HepG2 (cell line): ENCODE measurements around the gene DIP2C. TPM values are rescaled to one million over a fixed set of nuclear protein-coding genes. Genes with fewer than 3 reads are reported as not detected.

ENCODE experiments used
- ATAC-seq: fragments of 200-7000 bp; cut with Tn5 transposase; 3 replicates; pipeline ENCODE4 v1.9.1; 2020; ENCODE audit warnings: mild to moderate bottlenecking, moderate library complexity
- BruUV-seq: library from RNA; stranded (reverse); fragments of 400-500 nt; replicated peaks from 2 replicates; lab custom pipeline; 2021; lab: Mats Ljungman, UMichigan
- CTCF ChIA-PET: fragments of 300-600 bp; formaldehyde crosslinking; extraction: SDS; loops from one replicate; lab custom pipeline; 2021; ENCODE audit warnings: low total read pairs, inconsistent platforms, low intra/inter-chr PET ratio; lab: Yijun Ruan, JAX
- POLR2A ChIA-PET: fragments of 350-600 bp; sonication (Branson Sonifier 250); formaldehyde crosslinking; loops from one replicate; lab custom pipeline; 2020; ENCODE audit warnings: antibody characterized with exemption, inconsistent platforms; lab: Yijun Ruan, JAX
- DNase-seq: peaks from one replicate; pipeline ENCODE4 v3.0.0-alpha.2; 2015; ENCODE audit warnings: low spot score
- FAIRE-seq: peaks from 3 replicates; lab custom pipeline; 2011; peaks lifted over from hg19 to GRCh38; lab: Jason Lieb, UNC
- H2AFZ ChIP-seq: one replicate; pipeline ENCODE4 v1.6.1; 2011; ENCODE audit warnings: low read length, inconsistent platforms
- H3K27ac ChIP-seq: fragments of 300-600 bp; 3 replicates; pipeline ENCODE4 v1.8.0; 2011; ENCODE audit warnings: mixed run types, mild to moderate bottlenecking, mixed read lengths, low read length, inconsistent platforms; ENCODE audit not compliant: insufficient read depth; ENCODE audit errors: extremely low read length
- H3K27me3 ChIP-seq, 2 experiments: fragments of 200-600 bp in 1 of 2; 2 replicates in 1 of 2; 3 replicates in 1 of 2; pipeline versions ENCODE4 v1.6.0 to v1.8.0; 2011; ENCODE audit warnings: low read length in 2 of 2, mild to moderate bottlenecking in 2 of 2, moderate library complexity in 2 of 2, inconsistent platforms in 1 of 2; ENCODE audit not compliant: insufficient read depth in 2 of 2, control insufficient read depth in 1 of 2
- H3K36me3 ChIP-seq, 2 experiments: fragments of 200-600 bp in 1 of 2; replicated peaks in 1 of 2; 2 replicates in 1 of 2; 3 replicates in 1 of 2; pipeline versions ENCODE4 v1.5.1 to v1.8.0; 2011; ENCODE audit warnings: low read length in 2 of 2, inconsistent platforms in 1 of 2; ENCODE audit not compliant: insufficient read depth in 2 of 2, control insufficient read depth in 1 of 2
- H3K4me1 ChIP-seq: 2 replicates; pipeline ENCODE4 v1.5.1; 2012; ENCODE audit warnings: low read length, inconsistent platforms; ENCODE audit not compliant: insufficient read depth
- H3K4me2 ChIP-seq: 2 replicates; pipeline ENCODE4 v1.6.0; 2011; ENCODE audit warnings: low read depth, low read length, inconsistent platforms
- H3K4me3 ChIP-seq, 3 experiments: fragments of 200-600 bp in 1 of 3; sonication (generic), shearing (Covaris generic) in 1 of 3; replicated peaks in 1 of 3; 2 replicates each; pipeline ENCODE4 v1.5.1; 2011 to 2016; ENCODE audit warnings: low read length in 3 of 3, inconsistent platforms in 2 of 3, low read depth in 2 of 3, mild to moderate bottlenecking in 2 of 3, control low read depth in 1 of 3, mixed read lengths in 1 of 3; ENCODE audit not compliant: insufficient read depth in 1 of 3
- H3K79me2 ChIP-seq: one replicate; pipeline ENCODE4 v1.6.1; 2011; ENCODE audit warnings: low read length, inconsistent platforms; ENCODE audit not compliant: insufficient read depth
- H3K9ac ChIP-seq: 2 replicates; pipeline ENCODE4 v1.6.0; 2011; ENCODE audit warnings: mild to moderate bottlenecking, low read depth, low read length, inconsistent platforms; ENCODE audit not compliant: insufficient read depth
- H3K9me3 ChIP-seq: 2 replicates; pipeline ENCODE4 v1.5.1; 2012; ENCODE audit warnings: mild to moderate bottlenecking, low read length
- H4K20me1 ChIP-seq: 2 replicates; pipeline ENCODE4 v1.6.0; 2011; ENCODE audit warnings: inconsistent platforms, mild to moderate bottlenecking, low read length, moderate library complexity; ENCODE audit not compliant: insufficient read depth
- ETV5 ChIP-seq: IDR thresholded peaks from 2 replicates; pipeline ENCODE4 v1.6.1; 2018; ENCODE audit warnings: missing biosample characterization, missing genetic modification reagents, inconsistent platforms, borderline replicate concordance
- SALL2 ChIP-seq: sonication (generic); formaldehyde crosslinking; IDR thresholded peaks from 2 replicates; pipeline ENCODE4 v1.8.1; 2023; ENCODE audit warnings: mild to moderate bottlenecking, missing genetic modification reagents, inconsistent platforms
- WGBS: methylation state at CpG from one replicate; pipeline ENCODE4 v1.1.6; 2017; ENCODE audit warnings: low lambda C conversion rate; 5-methylcytosine and 5-hydroxymethylcytosine counted together
- in situ Hi-C: cut with HindIII; loops from 2 replicates; pipeline ENCODE4 v1.10.0; 2017; ENCODE audit warnings: low pct_unique_long_range_greater_than_20kb; ENCODE audit not compliant: extremely low pct_ligation_motif_present
- intact Hi-C: fragments of 100-400 bp; cut with micrococcal nuclease; formaldehyde crosslinking; loops from one replicate; pipeline ENCODE4 v1.10.0; 2022; ENCODE audit not compliant: unreplicated experiment
- polyA plus RNA-seq, 8 experiments: library from polyadenylated mRNA; depleted of rRNA in 3 of 8; stranded (reverse) in 7 of 8; unstranded in 1 of 8; fragments of >200 nt; fragmentation: Illumina TruSeq in 4 of 8; extraction: Trizol in 4 of 8; gene quantifications; 2 replicates each; pipeline versions ENCODE4 v1.2.1 to v1.2.3, GENCODE V29; 2011 to 2016; ENCODE audit warnings: low read depth in 4 of 8, missing spikeins in 1 of 8, mixed read lengths in 1 of 8; ENCODE audit not compliant: insufficient read depth in 1 of 8
- total RNA-seq, 5 experiments: library from RNA; depleted of rRNA; stranded (reverse); fragments of >200 nt; fragmentation: Illumina TruSeq; extraction: Trizol; gene quantifications; 2 replicates each; pipeline ENCODE4 v1.2.3, GENCODE V29; 2016; ENCODE audit warnings: low read depth in 1 of 5
- TF ChIP-seq, protein P1 (sequence below): sonication (generic); formaldehyde crosslinking; IDR thresholded peaks from one replicate; pipeline ENCODE4 v1.5.1; 2020; ENCODE audit warnings: mild to moderate bottlenecking, missing genetic modification reagents; ENCODE audit errors: not compliant biosample characterization
- TF ChIP-seq, protein P2 (sequence below): sonication (generic); formaldehyde crosslinking; IDR thresholded peaks from 2 replicates; pipeline ENCODE4 v1.5.0; 2020; ENCODE audit warnings: mild to moderate bottlenecking, low read depth, missing genetic modification reagents, borderline replicate concordance
- TF ChIP-seq, protein P3 (sequence below): IDR thresholded peaks from 2 replicates; pipeline ENCODE4 v1.6.1; 2016; ENCODE audit warnings: low read depth, borderline replicate concordance
- TF ChIP-seq, protein P4 (sequence below): sonication (generic); formaldehyde crosslinking; IDR thresholded peaks from 2 replicates; pipeline ENCODE4 v1.8.0; 2022; ENCODE audit warnings: low read depth, missing genetic modification reagents
- TF ChIP-seq, protein P5 (sequence below): sonication (generic); formaldehyde crosslinking; conservative IDR thresholded peaks from 2 replicates; pipeline ENCODE4 v1.4.0; 2020; ENCODE audit warnings: mild to moderate bottlenecking, missing genetic modification reagents, moderate library complexity

The DIP2C gene
- total and polyA plus RNA-seq, 2 of the 13 experiments (the other 11 are each of a cell fraction or from before 2014, with no cell fraction given) = 2.2 to 2.7 TPM

DNA sequence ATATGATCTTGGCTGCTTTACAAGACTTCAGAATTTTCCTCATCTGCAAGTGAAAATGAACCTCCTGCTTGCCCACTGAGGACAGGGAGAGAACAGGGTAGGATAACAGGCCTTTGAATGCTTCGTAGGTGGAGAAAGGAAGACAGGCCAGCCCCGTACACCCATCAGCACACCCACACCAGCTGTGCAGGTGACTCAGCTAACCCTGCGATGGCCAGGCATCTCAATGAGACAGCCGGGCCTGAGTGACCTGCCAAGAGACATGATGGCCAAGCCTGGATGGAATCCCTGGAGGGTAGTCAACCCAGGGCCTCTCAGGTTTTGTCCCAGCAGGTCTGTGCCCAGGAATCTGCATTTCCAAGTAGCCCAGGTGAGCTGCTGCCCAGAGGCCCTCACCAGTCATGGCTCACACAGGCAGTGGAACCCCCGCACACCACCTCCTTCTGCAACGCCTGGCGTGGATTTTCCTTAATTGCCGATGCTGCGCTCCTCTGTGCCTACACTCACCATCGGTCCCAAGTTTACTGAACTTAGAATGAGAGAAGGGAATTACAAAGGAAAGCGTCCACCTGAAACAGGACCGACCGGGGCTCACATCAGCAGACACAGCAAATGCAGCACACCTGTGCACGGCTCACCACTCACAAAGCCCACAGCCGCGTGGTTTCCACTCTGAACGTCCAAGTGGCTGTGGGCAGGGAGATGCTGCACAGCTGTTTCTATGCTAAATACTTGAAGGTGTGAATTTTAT lies 163.7 kb downstream of the DIP2C start (continued):
- TF ChIP-seq, protein P1, sequence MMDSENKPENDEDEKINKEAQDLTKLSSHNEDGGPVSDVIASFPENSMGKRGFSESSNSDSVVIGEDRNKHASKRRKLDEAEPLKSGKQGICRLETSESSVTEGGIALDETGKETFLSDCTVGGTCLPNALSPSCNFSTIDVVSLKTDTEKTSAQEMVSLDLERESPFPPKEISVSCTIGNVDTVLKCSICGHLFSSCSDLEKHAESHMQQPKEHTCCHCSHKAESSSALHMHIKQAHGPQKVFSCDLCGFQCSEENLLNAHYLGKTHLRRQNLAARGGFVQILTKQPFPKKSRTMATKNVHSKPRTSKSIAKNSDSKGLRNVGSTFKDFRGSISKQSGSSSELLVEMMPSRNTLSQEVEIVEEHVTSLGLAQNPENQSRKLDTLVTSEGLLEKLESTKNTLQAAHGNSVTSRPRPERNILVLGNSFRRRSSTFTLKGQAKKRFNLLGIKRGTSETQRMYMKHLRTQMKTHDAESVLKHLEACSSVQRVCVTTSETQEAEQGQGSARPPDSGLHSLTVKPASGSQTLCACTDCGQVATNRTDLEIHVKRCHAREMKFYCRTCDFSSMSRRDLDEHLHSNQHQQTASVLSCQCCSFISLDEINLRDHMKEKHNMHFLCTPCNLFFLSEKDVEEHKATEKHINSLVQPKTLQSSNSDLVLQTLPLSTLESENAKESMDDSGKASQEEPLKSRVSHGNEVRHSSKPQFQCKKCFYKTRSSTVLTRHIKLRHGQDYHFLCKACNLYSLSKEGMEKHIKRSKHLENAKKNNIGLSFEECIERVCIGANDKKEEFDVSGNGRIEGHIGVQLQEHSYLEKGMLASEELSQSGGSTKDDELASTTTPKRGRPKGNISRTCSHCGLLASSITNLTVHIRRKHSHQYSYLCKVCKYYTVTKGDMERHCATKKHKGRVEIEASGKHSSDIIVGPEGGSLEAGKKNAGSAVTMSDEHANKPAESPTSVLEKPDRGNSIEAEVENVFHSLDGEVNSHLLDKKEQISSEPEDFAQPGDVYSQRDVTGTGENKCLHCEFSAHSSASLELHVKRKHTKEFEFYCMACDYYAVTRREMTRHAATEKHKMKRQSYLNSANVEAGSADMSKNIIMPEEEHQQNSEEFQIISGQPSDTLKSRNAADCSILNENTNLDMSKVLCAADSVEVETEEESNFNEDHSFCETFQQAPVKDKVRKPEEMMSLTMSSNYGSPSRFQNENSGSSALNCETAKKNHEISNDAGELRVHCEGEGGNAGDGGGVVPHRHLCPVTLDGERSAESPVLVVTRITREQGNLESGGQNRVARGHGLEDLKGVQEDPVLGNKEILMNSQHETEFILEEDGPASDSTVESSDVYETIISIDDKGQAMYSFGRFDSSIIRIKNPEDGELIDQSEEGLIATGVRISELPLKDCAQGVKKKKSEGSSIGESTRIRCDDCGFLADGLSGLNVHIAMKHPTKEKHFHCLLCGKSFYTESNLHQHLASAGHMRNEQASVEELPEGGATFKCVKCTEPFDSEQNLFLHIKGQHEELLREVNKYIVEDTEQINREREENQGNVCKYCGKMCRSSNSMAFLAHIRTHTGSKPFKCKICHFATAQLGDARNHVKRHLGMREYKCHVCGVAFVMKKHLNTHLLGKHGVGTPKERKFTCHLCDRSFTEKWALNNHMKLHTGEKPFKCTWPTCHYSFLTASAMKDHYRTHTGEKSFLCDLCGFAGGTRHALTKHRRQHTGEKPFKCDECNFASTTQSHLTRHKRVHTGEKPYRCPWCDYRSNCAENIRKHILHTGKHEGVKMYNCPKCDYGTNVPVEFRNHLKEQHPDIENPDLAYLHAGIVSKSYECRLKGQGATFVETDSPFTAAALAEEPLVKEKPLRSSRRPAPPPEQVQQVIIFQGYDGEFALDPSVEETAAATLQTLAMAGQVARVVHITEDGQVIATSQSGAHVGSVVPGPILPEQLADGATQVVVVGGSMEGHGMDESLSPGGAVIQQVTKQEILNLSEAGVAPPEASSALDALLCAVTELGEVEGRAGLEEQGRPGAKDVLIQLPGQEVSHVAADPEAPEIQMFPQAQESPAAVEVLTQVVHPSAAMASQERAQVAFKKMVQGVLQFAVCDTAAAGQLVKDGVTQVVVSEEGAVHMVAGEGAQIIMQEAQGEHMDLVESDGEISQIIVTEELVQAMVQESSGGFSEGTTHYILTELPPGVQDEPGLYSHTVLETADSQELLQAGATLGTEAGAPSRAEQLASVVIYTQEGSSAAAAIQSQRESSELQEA = no peak
- TF ChIP-seq, protein P2, sequence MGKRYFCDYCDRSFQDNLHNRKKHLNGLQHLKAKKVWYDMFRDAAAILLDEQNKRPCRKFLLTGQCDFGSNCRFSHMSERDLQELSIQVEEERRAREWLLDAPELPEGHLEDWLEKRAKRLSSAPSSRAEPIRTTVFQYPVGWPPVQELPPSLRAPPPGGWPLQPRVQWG (CRISPR knock-in tag) = no peak

DNA sequence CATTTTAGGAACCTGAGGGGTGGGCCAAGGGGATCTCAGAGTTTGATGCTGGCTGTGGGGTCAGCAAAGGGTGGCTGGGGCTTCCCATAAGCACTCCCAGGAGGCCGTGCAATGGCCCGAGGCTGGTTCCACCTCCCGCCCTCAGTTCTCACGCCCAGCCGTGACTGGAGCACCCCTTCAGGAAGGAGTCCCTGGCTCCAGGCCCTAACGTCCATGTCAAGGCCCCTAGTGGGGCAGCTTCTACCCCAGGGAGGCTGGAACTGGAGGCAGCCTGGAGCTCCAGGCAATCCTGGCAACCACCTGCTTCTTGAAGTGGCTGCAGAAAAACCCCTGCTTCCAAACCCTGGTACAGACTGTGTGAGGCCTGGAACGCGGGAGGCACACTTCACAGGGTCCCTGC lies 165.5 kb downstream of the DIP2C start:
- Histone ChIP-seq H3K9me3 (no peaks in the 10 kb centered on the region), H3K27me3 (no peaks in the 10 kb centered on the region), H3K36me3 (no peaks in the 10 kb centered on the region), H4K20me1 (no peaks in the 10 kb centered on the region; the same call in 1 of the 2 replicates), H3K9ac (no peak overlapping the region), H3K4me2 (no peak overlapping the region), H2AFZ (no peak overlapping the region), H3K4me1 (no peaks in the 10 kb centered on the region), H3K79me2 (no peaks in the 10 kb centered on the region), H3K4me3 (no peak overlapping the region), H3K27ac (no peak overlapping the region)
- ChIA-PET CTCF (no interaction called here), POLR2A (no interaction called here)
- no peak for FAIRE-seq
- BruUV-seq = no TSS peak
- no peak for ATAC-seq
- in situ Hi-C loops (no loop called here), intact Hi-C loops (no loop called here)
- no peak for DNase-seq
- 92% methylated on average over 2 of the region's 8 CpGs for WGBS
- TF ChIP-seq ETV5 (CRISPR knock-in tag) (no peak), SALL2 (no peak)
- TF ChIP-seq, protein P3, sequence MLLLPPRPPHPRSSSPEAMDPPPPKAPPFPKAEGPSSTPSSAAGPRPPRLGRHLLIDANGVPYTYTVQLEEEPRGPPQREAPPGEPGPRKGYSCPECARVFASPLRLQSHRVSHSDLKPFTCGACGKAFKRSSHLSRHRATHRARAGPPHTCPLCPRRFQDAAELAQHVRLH (CRISPR knock-in tag) = no peak
- TF ChIP-seq, protein P4, sequence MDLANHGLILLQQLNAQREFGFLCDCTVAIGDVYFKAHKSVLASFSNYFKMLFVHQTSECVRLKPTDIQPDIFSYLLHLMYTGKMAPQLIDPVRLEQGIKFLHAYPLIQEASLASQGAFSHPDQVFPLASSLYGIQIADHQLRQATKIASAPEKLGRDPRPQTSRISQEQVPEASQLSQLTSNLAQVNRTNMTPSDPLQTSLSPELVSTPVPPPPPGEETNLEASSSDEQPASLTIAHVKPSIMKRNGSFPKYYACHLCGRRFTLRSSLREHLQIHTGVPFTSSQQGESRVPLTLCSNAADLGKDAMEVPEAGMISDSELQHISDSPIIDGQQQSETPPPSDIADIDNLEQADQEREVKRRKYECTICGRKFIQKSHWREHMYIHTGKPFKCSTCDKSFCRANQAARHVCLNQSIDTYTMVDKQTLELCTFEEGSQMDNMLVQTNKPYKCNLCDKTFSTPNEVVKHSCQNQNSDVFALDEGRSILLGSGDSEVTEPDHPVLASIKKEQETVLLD = no peak
- TF ChIP-seq, protein P5, sequence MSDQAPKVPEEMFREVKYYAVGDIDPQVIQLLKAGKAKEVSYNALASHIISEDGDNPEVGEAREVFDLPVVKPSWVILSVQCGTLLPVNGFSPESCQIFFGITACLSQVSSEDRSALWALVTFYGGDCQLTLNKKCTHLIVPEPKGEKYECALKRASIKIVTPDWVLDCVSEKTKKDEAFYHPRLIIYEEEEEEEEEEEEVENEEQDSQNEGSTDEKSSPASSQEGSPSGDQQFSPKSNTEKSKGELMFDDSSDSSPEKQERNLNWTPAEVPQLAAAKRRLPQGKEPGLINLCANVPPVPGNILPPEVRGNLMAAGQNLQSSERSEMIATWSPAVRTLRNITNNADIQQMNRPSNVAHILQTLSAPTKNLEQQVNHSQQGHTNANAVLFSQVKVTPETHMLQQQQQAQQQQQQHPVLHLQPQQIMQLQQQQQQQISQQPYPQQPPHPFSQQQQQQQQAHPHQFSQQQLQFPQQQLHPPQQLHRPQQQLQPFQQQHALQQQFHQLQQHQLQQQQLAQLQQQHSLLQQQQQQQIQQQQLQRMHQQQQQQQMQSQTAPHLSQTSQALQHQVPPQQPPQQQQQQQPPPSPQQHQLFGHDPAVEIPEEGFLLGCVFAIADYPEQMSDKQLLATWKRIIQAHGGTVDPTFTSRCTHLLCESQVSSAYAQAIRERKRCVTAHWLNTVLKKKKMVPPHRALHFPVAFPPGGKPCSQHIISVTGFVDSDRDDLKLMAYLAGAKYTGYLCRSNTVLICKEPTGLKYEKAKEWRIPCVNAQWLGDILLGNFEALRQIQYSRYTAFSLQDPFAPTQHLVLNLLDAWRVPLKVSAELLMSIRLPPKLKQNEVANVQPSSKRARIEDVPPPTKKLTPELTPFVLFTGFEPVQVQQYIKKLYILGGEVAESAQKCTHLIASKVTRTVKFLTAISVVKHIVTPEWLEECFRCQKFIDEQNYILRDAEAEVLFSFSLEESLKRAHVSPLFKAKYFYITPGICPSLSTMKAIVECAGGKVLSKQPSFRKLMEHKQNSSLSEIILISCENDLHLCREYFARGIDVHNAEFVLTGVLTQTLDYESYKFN (CRISPR knock-in tag) = no peak
